Measurements from ENCODE around the gene MAD2L1. TPM values are rescaled to one million over a fixed set of nuclear protein-coding genes. Genes with fewer than 3 reads are reported as not detected.

MAD2L1 gene
- total and polyA plus RNA-seq, 2 of the 13 experiments (the other 11 are each of a cell fraction or from before 2014, with no cell fraction given): 40.6 to 109 TPM

GRCh38 chr4:120066517-120067340 lies at the start of gene MAD2L1 (continued):
- peak; percentile 95 for TF ChIP-seq KDM5B (CRISPR knock-in tag; IDR thresholded peaks at IDR 0.05; ENCODE audit: borderline replicate concordance)
- TF ChIP-seq ZHX2 (IDR thresholded peaks at IDR 0.05; ENCODE audit: low read depth): no peak
- TF ChIP-seq ZHX2 (CRISPR knock-in tag; IDR thresholded peaks at IDR 0.05; ENCODE audit: borderline replicate concordance): no peak
- no peak for TF ChIP-seq CEBPB (IDR thresholded peaks at IDR 0.05; ENCODE audit: borderline replicate concordance, low read depth, low read length)
- TF ChIP-seq SCMH1 (CRISPR knock-in tag; IDR thresholded peaks at IDR 0.05; ENCODE audit: borderline replicate concordance): no peak
- TF ChIP-seq JDP2 (CRISPR knock-in tag; IDR thresholded peaks at IDR 0.05; ENCODE audit: borderline replicate concordance): no peak
- no peak for TF ChIP-seq ZNF704 (CRISPR knock-in tag; IDR thresholded peaks at IDR 0.05; ENCODE audit: borderline replicate concordance)
- no peak for TF ChIP-seq AKNA (CRISPR knock-in tag; IDR thresholded peaks at IDR 0.05; ENCODE audit: borderline replicate concordance)
- no peak for TF ChIP-seq FUBP1 (CRISPR knock-in tag; IDR thresholded peaks at IDR 0.05; ENCODE audit: borderline replicate concordance)
